Kidney glomerular epithelial cell (primary cell): ENCODE results near the gene CGB3.

Source experiments
- DNase-seq: peaks from one replicate; lab custom pipeline; 2025; lab: John Stamatoyannopoulos, UW

CGB3 gene

GRCh38 chr19:49016067-49016839 is 7.9 kb downstream of the CGB3 start:
- no peak for DNase-seq

GRCh38 chr19:49014870-49015255 is 9.3 kb downstream of the CGB3 start:
- no peak for DNase-seq

- no peak for DNase-seq
Observed at GRCh38 chr19:49014123-49014869, 9.8 kb downstream of the CGB3 start.

GRCh38 chr19:49011194-49011593 is 12.9 kb downstream of the CGB3 start:
- DNase-seq, result no peak

GRCh38 chr19:49010453-49010852 is 13.7 kb downstream of the CGB3 start:
- DNase-seq, result no peak

- DNase-seq, result no peak
Observed at GRCh38 chr19:49009828-49010227, 14.3 kb downstream of the CGB3 start.

GRCh38 chr19:49006905-49007304 is 17.2 kb downstream of the CGB3 start:
- DNase-seq, result no peak

- no peak for DNase-seq
Observed at GRCh38 chr19:49004964-49005614, 19.0 kb downstream of the CGB3 start.

- DNase-seq, result no peak
Observed at GRCh38 chr19:49004133-49004532, 20.0 kb downstream of the CGB3 start.

GRCh38 chr19:48999481-49000325 is 24.4 kb downstream of the CGB3 start:
- peak; percentile 47 for DNase-seq

GRCh38 chr19:48997972-48998371 is 26.2 kb downstream of the CGB3 start:
- peak; percentile 33 for DNase-seq

GRCh38 chr19:48994035-48994386 is 30.1 kb downstream of the CGB3 start:
- DNase-seq, result no peak

GRCh38 chr19:48993175-48994034 is 30.7 kb downstream of the CGB3 start, which contains the start of the genes GYS1 and RUVBL2:
TSS of gene GYS1 (minus strand) at chr19:48993309. CDS start at chr19:48993112, 197 bp downstream.
TSS of gene RUVBL2 (plus strand) at chr19:48993887. CDS start at chr19:48993912, 25 bp downstream.
- peak; percentile 100 for DNase-seq

- no peak for DNase-seq
Observed at GRCh38 chr19:48992581-48993174, 31.5 kb downstream of the CGB3 start.

- peak; percentile 53 for DNase-seq
Observed at GRCh38 chr19:48991873-48992580, 32.1 kb downstream of the CGB3 start.

- no peak for DNase-seq
Observed at GRCh38 chr19:48991011-48991609, 33.0 kb downstream of the CGB3 start.

GRCh38 chr19:48990400-48990799 is 33.7 kb downstream of the CGB3 start:
- no peak for DNase-seq

GRCh38 chr19:48989701-48990291 is 34.3 kb downstream of the CGB3 start:
- no peak for DNase-seq

GRCh38 chr19:48988860-48989259 is 35.3 kb downstream of the CGB3 start:
- no peak for DNase-seq
